Measurements from ENCODE around the gene GHRHR.

The GHRHR gene

DNA sequence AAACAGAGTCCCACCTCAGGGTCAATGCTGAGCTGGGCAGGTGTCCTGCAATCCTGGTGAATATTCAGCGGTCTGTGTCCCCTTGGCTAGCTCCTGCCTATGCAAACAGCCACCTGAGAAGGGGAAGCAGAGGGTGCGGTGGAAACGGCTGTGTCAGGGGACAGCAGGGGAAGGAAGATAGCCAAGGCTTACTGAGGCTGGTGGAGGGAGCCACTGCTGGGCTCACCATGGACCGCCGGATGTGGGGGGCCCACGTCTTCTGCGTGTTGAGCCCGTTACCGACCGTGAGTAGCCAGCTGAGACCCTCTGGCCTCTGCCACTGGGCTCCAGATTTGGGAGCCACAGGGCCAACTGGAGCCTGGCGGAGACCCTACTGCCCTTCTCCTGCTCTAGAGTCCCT is at the start of gene GHRHR:
TSS of gene GHRHR (plus strand) at position 112 of the 400 bp plus-strand sequence. CDS start at position 228, 116 bp downstream.
- no peak for DNase-seq (ENCODE audit: low read depth in 2 of 2)

DNA sequence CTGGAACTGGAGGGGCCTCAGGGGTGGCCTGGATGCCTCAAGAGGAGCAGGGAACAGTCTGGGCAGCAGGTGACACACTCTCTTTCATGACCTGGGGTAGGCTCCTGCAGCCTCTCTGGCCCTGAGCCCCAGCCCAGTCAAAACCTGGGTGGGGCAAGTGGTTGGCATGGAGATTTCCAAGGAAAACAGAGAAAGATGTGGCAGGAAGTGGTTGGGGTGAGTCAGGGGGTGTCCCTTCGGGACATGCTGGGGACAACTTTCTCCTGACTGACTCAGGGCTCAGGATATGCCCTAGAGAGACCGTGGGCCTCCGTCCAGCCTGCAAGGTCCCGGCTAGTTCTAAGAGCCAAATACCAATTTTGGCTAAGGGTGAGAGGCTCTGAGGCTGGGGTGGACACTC is 49.2 kb upstream of the GHRHR start:
- DNase-seq (ENCODE audit: low read depth in 2 of 2) = no peak

GRCh38 chr7:30915005-30915601 is 48.6 kb upstream of the GHRHR start:
- no peak for DNase-seq (ENCODE audit: low read depth in 2 of 2)

- no peak for DNase-seq (ENCODE audit: low read depth in 2 of 2)
These were observed 48.0 kb upstream of the GHRHR start for GRCh38 chr7:30915751-30916150.

- DNase-seq (ENCODE audit: low read depth in 2 of 2) = no peak
These were observed 47.5 kb upstream of the GHRHR start for GRCh38 chr7:30916255-30916654.

- DNase-seq (ENCODE audit: low read depth in 2 of 2) = no peak
These were observed 47.0 kb upstream of the GHRHR start for GRCh38 chr7:30916767-30917166.

- no peak for DNase-seq (ENCODE audit: low read depth in 2 of 2)
These were observed 46.4 kb upstream of the GHRHR start for GRCh38 chr7:30917216-30917893.

DNA sequence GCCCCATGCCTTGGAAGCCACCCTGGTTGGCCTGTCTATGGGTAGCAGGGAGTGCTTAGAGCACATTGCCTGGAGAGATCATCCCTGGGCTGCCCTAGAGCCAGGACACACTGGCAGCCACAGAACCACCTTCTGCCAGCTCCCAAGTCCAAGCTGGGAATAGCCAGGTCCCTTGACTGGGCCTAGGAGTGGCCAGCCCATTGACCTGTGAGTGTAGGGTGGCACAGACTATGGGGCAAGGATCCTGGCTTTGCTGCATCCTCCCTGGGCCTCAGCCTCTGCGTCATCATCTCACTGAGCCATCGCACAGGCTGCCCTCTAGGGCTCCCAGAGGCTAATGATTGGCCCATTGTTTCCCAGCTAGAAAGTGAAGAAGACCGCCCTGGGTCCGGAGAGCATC is 45.1 kb upstream of the GHRHR start:
- no peak for DNase-seq (ENCODE audit: low read depth in 2 of 2)

DNA sequence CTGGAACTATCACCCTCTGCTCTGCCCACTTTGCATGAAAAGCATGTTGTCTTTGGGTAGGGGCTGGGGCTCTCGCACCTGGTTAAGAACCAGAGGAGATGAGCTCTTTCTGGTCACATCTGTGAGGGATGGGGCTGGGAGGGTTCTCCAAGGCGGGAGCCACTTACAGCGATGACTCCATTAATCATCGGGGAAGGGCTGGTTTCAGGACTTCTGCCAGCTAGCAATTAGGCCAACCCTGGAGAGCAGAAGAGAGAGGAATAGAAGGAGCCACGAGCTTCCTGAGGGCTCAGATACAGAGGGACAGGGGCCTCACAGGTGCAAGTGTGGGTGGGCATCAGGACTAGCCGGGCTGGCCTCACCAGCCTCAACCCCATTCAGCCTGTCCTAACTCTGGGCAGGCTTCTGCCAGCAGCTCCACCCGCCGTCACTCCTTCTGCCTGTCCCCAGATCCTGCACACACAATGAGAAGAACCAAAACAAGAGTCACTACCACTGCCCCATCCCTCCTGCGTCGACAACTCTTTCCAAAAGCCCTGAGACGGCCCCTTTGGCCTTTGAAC is 43.7 kb upstream of the GHRHR start:
- no peak for DNase-seq (ENCODE audit: low read depth in 2 of 2)

DNA sequence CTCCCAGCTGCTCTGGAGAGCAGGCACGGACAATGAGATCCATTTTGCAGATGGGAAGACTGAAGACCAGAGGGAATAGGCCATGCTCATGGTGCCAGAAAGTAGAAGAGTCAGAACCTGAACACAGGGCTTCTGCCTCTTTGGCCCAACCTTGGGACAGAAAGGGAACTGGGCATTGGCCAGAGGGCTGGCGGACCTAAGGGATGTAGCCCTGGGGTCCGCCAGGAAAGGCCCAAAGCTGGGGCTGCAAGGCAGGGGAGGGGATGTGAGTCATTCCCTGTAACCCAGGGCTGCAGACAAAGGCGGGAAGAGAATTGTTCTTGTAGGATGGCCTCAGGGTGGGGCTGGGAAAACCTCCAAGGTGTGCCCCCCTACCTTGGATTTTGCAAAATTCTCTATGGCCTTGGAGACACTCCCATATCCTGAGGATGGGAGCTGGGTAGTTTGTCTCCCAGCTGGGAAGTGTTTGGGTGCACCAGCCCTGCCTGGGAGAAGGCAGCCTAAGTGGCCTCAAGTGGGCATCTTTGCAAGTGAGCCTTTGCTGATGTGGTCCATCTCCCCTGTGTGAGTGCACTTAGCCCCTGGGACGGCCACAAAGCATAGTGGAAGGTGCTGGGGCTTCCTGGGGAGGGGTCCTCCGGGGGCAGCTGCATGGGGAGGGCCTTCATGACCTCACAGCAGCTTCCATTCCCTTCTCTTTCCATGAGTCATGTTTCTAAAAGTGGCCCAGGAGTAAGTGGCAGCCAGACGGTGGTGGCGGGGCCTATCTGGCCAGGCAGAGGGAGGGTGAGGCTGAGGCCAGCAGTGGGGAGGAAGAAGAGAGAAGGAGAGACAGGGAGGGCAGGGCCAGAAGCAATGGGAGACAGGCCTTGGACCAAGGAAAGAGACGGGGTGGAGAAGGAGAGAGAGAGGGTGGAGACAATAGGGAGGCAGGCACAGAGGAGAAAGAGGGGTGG is 42.9 kb upstream of the GHRHR start:
- no peak for DNase-seq (ENCODE audit: low read depth in 2 of 2)

GRCh38 chr7:30921540-30922401 is 42.0 kb upstream of the GHRHR start:
- no peak for DNase-seq (ENCODE audit: low read depth in 2 of 2)

DNA sequence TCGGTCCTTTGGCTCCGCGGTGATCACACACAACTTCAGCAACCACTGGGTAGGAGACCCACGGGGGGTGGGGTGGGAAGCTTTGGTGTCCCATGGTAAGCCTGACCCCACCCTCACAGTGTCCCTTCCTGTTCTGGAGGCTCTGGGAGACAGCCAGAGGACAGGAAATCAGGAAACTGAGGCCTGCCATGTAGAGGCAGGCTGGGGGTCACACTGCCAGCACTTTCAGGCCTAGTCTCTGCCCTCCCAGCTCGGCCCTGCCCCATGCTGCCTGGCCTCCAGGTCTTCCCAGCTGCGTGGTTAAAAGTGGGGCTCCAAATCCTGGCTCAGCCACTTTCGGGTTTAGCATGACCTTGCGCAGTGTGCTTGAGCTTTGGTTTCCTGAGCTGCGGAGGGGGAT is 41.2 kb upstream of the GHRHR start:
- no peak for DNase-seq (ENCODE audit: low read depth in 2 of 2)

DNA sequence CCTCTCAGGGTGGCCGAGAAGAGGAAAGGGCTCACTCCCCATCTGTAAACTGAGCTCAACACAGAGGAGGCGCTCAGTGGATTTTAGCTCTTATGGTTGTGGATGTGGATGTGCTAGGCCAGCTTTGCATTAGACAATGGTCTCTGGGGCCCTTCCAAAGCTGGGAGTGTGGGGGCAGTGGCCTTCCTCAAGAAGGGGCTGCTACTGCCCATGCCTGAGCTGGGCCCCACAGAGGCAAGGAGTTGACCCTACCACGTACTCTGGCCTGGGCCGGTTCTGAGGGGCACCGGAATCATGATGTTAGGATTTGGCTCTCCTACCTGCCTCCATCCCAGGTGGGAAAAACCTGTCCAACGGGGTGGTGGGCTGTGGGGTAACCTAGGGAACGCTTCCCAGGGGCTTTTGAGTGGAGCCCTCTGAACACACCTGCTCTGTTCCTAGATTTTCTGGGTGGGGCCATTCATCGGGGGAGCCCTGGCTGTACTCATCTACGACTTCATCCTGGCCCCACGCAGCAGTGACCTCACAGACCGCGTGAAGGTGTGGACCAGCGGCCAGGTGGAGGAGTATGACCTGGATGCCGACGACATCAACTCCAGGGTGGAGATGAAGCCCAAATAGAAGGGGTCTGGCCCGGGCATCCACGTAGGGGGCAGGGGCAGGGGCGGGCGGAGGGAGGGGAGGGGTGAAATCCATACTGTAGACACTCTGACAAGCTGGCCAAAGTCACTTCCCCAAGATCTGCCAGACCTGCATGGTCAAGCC is 40.6 kb upstream of the GHRHR start:
- no peak for DNase-seq (ENCODE audit: low read depth in 2 of 2)

DNA sequence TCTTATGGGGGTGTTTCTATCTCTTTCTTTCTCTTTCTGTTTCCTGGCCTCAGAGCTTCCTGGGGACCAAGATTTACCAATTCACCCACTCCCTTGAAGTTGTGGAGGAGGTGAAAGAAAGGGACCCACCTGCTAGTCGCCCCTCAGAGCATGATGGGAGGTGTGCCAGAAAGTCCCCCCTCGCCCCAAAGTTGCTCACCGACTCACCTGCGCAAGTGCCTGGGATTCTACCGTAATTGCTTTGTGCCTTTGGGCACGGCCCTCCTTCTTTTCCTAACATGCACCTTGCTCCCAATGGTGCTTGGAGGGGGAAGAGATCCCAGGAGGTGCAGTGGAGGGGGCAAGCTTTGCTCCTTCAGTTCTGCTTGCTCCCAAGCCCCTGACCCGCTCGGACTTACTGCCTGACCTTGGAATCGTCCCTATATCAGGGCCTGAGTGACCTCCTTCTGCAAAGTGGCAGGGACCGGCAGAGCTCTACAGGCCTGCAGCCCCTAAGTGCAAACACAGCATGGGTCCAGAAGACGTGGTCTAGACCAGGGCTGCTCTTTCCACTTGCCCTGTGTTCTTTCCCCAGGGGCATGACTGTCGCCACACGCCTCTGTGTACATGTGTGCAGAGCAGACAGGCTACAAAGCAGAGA is 39.9 kb upstream of the GHRHR start:
- DNase-seq (ENCODE audit: low read depth in 2 of 2) = no peak

- DNase-seq (ENCODE audit: low read depth in 2 of 2) = no peak
These were observed 39.1 kb upstream of the GHRHR start for GRCh38 chr7:30924624-30925023.

DNA sequence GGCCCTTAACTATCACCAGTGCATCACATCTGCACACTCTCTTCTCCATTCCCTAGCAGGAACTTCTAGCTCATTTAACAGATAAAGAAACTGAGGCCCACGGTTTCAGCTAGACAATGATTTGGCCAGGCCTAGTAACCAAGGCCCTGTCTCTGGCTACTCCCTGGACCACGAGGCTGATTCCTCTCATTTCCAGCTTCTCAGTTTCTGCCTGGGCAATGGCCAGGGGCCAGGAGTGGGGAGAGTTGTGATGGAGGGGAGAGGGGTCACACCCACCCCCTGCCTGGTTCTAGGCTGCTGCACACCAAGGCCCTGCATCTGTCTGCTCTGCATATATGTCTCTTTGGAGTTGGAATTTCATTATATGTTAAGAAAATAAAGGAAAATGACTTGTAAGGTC is 38.6 kb upstream of the GHRHR start:
- DNase-seq (ENCODE audit: low read depth in 2 of 2) = no peak

- DNase-seq (ENCODE audit: low read depth in 2 of 2) = no peak
These were observed 37.8 kb upstream of the GHRHR start for GRCh38 chr7:30925913-30926312.

- DNase-seq (ENCODE audit: low read depth in 2 of 2) = no peak
These were observed 37.4 kb upstream of the GHRHR start for GRCh38 chr7:30926313-30926712.

DNA sequence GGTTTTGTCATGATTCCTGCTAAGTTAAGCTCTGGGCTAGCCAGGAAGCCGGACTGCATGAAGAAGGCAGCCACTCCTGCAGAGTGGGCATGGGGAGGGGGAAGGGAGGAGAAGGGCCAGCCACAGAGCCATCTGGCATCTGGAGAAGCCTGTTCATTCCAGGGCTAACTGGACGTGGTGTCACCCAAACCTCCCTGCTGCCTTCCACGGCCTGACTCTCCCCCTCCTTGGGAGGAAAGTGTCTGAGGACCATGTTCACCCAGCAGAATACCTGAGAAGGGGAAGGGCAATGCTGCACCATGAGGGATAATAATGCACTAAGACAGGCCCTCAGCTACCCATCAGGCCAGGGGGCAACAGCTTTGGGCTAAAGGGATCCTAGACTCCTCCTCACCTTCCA is 36.7 kb upstream of the GHRHR start:
- no peak for DNase-seq (ENCODE audit: low read depth in 2 of 2)

DNA sequence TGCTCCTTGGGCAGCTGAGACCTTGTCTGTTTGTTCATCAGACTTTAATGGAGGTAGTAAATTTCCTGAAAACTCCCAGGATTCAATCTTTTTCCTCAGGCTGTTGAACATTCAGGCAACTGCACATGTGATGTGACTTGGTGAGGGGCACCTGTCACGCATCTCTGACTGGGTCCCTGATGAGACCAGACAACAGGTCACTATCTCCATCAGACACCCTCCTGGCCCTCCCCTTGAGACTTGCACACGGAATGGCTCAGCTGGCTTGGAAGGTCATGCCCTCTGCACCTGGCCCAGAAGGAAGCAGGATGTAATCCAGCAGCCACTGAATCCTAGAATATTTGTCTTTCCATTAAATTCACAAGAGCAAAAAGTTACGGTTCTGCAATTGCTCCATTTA is 36.2 kb upstream of the GHRHR start:
- no peak for DNase-seq (ENCODE audit: low read depth in 2 of 2)
